Stimulated activated CD4-positive, alpha-beta T cell treated with anti-CD3 and anti-CD28 coated beads, Interleukin-4, amount 100 ng/mL, for 4 hours (primary cell): ENCODE measurements around the gene GHRL.
A peak's percentile ranks its signal among the peaks of the same experiment; 100 is the strongest.

Experiments used
- DNase-seq, 2 experiments: peaks; one replicate each; pipeline ENCODE4 v3.0.0-alpha.2; 2020

Gene GHRL

GRCh38 chr3:10238345-10239183 lies 54.2 kb downstream of the GHRL start:
- DNase-seq = peak in 1 of 2 experiments; percentile 26
